SK-N-SH treated with all-trans-retinoic acid at 6 μM for 48 hours (cell line): ENCODE measurements around the gene FTH1.

Source experiments
- ATAC-seq: fragments of 200-7000 bp; cut with Tn5 transposase; 3 replicates; pipeline ENCODE4 v1.9.1; 2020; ENCODE audit warnings: mild to moderate bottlenecking, moderate library complexity
- ARNTL ChIP-seq: fragments of 450-650 bp; formaldehyde crosslinking; IDR thresholded peaks from 2 replicates; pipeline ENCODE4 v1.5.0; 2020; ENCODE audit warnings: low read depth, mild to moderate bottlenecking, moderate library complexity, borderline replicate concordance
- BACH2 ChIP-seq: fragments of 250-450 bp; sonication (Bioruptor Pico); IDR thresholded peaks from 2 replicates; pipeline ENCODE4 v1.9.0; 2021; ENCODE audit warnings: mild to moderate bottlenecking, borderline replicate concordance
- CSDC2 ChIP-seq: fragments of 250-450 bp; sonication (Bioruptor Pico); IDR thresholded peaks from 2 replicates; pipeline ENCODE4 v1.5.0; 2020; ENCODE audit warnings: mild to moderate bottlenecking, moderate library complexity
- ESRRG ChIP-seq: fragments of 250-450 bp; sonication (Bioruptor Pico); IDR thresholded peaks from 2 replicates; pipeline ENCODE4 v1.6.1; 2021; ENCODE audit warnings: mild to moderate bottlenecking
- GLIS3 ChIP-seq: fragments of 250-450 bp; sonication (Bioruptor Pico); IDR thresholded peaks from 2 replicates; pipeline ENCODE4 v1.5.0; 2020; ENCODE audit warnings: mild to moderate bottlenecking, moderate library complexity
- ISL1 ChIP-seq: fragments of 250-450 bp; sonication (Bioruptor Pico); IDR thresholded peaks from 2 replicates; pipeline ENCODE4 v2.1.2; 2022; ENCODE audit warnings: mild to moderate bottlenecking, moderate library complexity
- OSR1 ChIP-seq: fragments of 250-450 bp; sonication (Bioruptor Pico); IDR thresholded peaks from 2 replicates; pipeline ENCODE4 v1.8.0; 2022; ENCODE audit warnings: moderate library complexity, mild to moderate bottlenecking, inconsistent platforms
- PPARA ChIP-seq: fragments of 250-450 bp; sonication (Bioruptor Pico); IDR thresholded peaks from 2 replicates; pipeline ENCODE4 v1.5.0; 2020; ENCODE audit warnings: mild to moderate bottlenecking, borderline replicate concordance
- RARB ChIP-seq: fragments of 250-450 bp; sonication (Bioruptor Pico); IDR thresholded peaks from 2 replicates; pipeline ENCODE4 v1.8.0; 2021; ENCODE audit warnings: mild to moderate bottlenecking, moderate library complexity
- SNAI2 ChIP-seq: fragments of 250-450 bp; sonication (Bioruptor Pico); IDR thresholded peaks from 2 replicates; pipeline ENCODE4 v1.5.0; 2020; ENCODE audit warnings: mild to moderate bottlenecking, moderate library complexity
- TCF4 ChIP-seq: fragments of 250-450 bp; sonication (Bioruptor Pico); IDR thresholded peaks from 2 replicates; pipeline ENCODE4 v1.8.0; 2021; ENCODE audit warnings: mild to moderate bottlenecking, moderate library complexity, borderline replicate concordance
- TOX ChIP-seq: fragments of 250-450 bp; sonication (Bioruptor Pico); IDR thresholded peaks from 2 replicates; pipeline ENCODE4 v1.8.0; 2021; ENCODE audit warnings: mild to moderate bottlenecking, moderate library complexity, borderline replicate concordance
- ZC3H10 ChIP-seq: fragments of 250-450 bp; sonication (Bioruptor Pico); IDR thresholded peaks from 2 replicates; pipeline ENCODE4 v1.5.1; 2021; ENCODE audit warnings: mild to moderate bottlenecking, moderate library complexity
- ZFP3 ChIP-seq: fragments of 250-450 bp; sonication (Bioruptor Pico); IDR thresholded peaks from 2 replicates; pipeline ENCODE4 v1.5.0; 2020; ENCODE audit warnings: mild to moderate bottlenecking, moderate library complexity
- ZFP30 ChIP-seq: fragments of 450-650 bp; formaldehyde crosslinking; IDR thresholded peaks from 2 replicates; pipeline ENCODE4 v1.5.0; 2022; ENCODE audit warnings: mild to moderate bottlenecking, moderate library complexity
- ZNF565 ChIP-seq: fragments of 450-650 bp; formaldehyde crosslinking; conservative IDR thresholded peaks from 2 replicates; pipeline ENCODE4 v1.5.0; 2020; ENCODE audit warnings: low read depth, mild to moderate bottlenecking, moderate library complexity
- ZNF70 ChIP-seq: fragments of 450-650 bp; formaldehyde crosslinking; IDR thresholded peaks from 2 replicates; pipeline ENCODE4 v1.5.0; 2020; ENCODE audit warnings: mild to moderate bottlenecking, moderate library complexity
- ZNF8 ChIP-seq: fragments of 450-650 bp; formaldehyde crosslinking; IDR thresholded peaks from 2 replicates; pipeline ENCODE4 v1.5.0; 2020; ENCODE audit warnings: mild to moderate bottlenecking, moderate library complexity
- TF ChIP-seq, protein P1 (sequence below): fragments of 250-450 bp; sonication (Bioruptor Pico); IDR thresholded peaks from 2 replicates; pipeline ENCODE4 v1.8.0; 2020; ENCODE audit warnings: mild to moderate bottlenecking, moderate library complexity, borderline replicate concordance
- TF ChIP-seq, protein P2 (sequence below): fragments of 250-450 bp; sonication (Bioruptor Pico); IDR thresholded peaks from 2 replicates; pipeline ENCODE4 v1.5.1; 2020; ENCODE audit warnings: low read depth, mild to moderate bottlenecking, moderate library complexity
- TF ChIP-seq, protein P3 (sequence below): fragments of 250-450 bp; sonication (Bioruptor Pico); IDR thresholded peaks from 2 replicates; pipeline ENCODE4 v1.5.1; 2021; ENCODE audit warnings: mild to moderate bottlenecking, moderate library complexity
- TF ChIP-seq, protein P4 (sequence below): fragments of 250-450 bp; sonication (Bioruptor Pico); IDR thresholded peaks from 2 replicates; pipeline ENCODE4 v1.8.0; 2021; ENCODE audit warnings: low read depth, mild to moderate bottlenecking, moderate library complexity, borderline replicate concordance
- TF ChIP-seq, protein P5 (sequence below): fragments of 250-450 bp; sonication (Bioruptor Pico); IDR thresholded peaks from 2 replicates; pipeline ENCODE4 v1.5.0; 2020; ENCODE audit warnings: mild to moderate bottlenecking, moderate library complexity

FTH1 gene

DNA sequence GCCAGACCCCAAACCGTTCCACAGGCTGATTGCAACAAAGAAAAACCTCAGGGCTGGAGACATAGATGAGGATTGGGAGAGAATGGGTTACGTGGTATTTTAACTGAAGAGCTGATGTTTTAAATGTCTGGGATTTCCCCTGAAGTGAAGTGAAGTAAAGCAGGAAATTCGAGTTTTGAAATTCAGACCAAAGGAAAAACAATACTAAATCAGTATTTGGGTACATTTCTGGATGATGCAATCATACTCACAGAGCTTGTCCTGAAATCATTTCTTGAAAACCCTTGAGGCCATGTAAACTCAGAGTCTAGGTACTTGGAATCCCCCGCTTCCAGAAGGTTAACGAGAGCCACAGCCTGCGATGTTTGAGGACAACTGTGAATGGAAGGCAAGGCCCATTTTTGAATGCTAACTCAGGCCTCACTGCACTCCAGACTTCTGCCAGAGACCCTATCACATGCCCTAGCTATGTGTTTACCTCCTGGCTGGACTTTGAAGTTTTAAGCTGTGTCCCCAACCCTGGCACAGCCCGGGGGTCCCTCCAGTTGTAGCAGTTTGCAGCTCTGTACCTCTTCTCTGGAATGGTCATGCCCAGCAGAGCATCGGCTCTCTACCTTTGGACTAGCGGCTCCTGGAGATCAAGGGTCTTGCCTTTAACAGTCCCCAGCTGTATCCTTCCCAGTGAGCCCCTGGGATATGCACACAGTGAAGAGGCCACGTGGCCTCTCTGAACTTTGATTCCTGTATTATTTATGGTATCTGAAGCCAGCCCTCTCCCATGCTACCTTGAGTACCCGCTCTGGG lies 5.4 kb upstream of the FTH1 start:
- TF ChIP-seq TCF4 (CRISPR knock-in tag): no peak
- TF ChIP-seq, protein P1, sequence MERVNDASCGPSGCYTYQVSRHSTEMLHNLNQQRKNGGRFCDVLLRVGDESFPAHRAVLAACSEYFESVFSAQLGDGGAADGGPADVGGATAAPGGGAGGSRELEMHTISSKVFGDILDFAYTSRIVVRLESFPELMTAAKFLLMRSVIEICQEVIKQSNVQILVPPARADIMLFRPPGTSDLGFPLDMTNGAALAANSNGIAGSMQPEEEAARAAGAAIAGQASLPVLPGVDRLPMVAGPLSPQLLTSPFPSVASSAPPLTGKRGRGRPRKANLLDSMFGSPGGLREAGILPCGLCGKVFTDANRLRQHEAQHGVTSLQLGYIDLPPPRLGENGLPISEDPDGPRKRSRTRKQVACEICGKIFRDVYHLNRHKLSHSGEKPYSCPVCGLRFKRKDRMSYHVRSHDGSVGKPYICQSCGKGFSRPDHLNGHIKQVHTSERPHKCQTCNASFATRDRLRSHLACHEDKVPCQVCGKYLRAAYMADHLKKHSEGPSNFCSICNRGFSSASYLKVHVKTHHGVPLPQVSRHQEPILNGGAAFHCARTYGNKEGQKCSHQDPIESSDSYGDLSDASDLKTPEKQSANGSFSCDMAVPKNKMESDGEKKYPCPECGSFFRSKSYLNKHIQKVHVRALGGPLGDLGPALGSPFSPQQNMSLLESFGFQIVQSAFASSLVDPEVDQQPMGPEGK (CRISPR knock-in tag): 0 out of 2 replicates have a peak, but pooled peaks have one; percentile 5
- TF ChIP-seq, all 23 proteins: peak for 1
- no peak for ATAC-seq

DNA sequence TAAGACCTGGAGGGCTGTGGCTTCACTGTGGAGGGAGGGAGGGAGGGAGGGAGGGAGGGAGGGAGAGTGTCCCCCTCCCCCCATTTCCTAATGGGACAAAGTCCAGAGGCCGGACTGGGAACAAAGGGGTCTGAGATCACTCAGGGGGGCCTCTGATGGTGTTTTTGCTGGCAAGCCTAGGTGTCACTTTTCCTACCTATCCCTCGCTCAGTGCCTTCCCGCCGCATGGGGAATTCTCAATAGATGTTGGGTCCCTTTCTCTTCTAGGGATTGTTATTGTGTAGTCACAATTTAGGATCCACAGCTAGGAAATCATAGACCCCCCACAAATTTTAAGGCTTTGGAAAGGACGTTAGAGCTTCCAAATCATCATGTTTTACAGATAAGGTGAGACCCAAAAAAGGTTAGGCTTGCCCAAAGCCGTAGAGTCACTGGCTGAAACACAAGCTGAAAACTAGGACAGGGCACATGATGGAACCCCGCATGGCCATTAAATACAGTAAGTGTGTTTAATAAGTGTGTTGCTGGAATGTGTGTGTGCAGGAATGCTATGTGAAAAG lies 4.8 kb upstream of the FTH1 start:
- TF ChIP-seq ZNF70 (CRISPR knock-in tag): no peak
- no peak for TF ChIP-seq ZNF565 (CRISPR knock-in tag)
- TF ChIP-seq SNAI2 (CRISPR knock-in tag): 0 out of 2 replicates have a peak, but pooled peaks have one; percentile 33
- TF ChIP-seq ZFP3 (CRISPR knock-in tag): no peak
- TF ChIP-seq TCF4 (CRISPR knock-in tag): no peak
- no peak for TF ChIP-seq OSR1
- no peak for TF ChIP-seq ZNF8 (CRISPR knock-in tag)
- no peak for TF ChIP-seq GLIS3 (CRISPR knock-in tag)
- no peak for TF ChIP-seq ZC3H10
- 0 out of 2 replicates have a peak, but pooled peaks have one; percentile 9 for TF ChIP-seq ISL1
- TF ChIP-seq, protein P2, sequence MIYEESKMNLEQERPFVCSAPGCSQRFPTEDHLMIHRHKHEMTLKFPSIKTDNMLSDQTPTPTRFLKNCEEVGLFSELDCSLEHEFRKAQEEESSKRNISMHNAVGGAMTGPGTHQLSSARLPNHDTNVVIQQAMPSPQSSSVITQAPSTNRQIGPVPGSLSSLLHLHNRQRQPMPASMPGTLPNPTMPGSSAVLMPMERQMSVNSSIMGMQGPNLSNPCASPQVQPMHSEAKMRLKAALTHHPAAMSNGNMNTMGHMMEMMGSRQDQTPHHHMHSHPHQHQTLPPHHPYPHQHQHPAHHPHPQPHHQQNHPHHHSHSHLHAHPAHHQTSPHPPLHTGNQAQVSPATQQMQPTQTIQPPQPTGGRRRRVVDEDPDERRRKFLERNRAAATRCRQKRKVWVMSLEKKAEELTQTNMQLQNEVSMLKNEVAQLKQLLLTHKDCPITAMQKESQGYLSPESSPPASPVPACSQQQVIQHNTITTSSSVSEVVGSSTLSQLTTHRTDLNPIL (CRISPR knock-in tag): no peak
- TF ChIP-seq ARNTL (CRISPR knock-in tag): no peak
- no peak for TF ChIP-seq ESRRG (CRISPR knock-in tag)
- TF ChIP-seq, protein P3, sequence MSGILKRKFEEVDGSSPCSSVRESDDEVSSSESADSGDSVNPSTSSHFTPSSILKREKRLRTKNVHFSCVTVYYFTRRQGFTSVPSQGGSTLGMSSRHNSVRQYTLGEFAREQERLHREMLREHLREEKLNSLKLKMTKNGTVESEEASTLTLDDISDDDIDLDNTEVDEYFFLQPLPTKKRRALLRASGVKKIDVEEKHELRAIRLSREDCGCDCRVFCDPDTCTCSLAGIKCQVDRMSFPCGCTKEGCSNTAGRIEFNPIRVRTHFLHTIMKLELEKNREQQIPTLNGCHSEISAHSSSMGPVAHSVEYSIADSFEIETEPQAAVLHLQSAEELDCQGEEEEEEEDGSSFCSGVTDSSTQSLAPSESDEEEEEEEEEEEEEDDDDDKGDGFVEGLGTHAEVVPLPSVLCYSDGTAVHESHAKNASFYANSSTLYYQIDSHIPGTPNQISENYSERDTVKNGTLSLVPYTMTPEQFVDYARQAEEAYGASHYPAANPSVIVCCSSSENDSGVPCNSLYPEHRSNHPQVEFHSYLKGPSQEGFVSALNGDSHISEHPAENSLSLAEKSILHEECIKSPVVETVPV (CRISPR knock-in tag): no peak
- no peak for TF ChIP-seq PPARA
- no peak for TF ChIP-seq CSDC2
- TF ChIP-seq, protein P1 (CRISPR knock-in tag): 0 out of 2 replicates have a peak, but pooled peaks have one; percentile 10
- no peak for TF ChIP-seq ZFP30 (CRISPR knock-in tag)
- TF ChIP-seq, protein P4, sequence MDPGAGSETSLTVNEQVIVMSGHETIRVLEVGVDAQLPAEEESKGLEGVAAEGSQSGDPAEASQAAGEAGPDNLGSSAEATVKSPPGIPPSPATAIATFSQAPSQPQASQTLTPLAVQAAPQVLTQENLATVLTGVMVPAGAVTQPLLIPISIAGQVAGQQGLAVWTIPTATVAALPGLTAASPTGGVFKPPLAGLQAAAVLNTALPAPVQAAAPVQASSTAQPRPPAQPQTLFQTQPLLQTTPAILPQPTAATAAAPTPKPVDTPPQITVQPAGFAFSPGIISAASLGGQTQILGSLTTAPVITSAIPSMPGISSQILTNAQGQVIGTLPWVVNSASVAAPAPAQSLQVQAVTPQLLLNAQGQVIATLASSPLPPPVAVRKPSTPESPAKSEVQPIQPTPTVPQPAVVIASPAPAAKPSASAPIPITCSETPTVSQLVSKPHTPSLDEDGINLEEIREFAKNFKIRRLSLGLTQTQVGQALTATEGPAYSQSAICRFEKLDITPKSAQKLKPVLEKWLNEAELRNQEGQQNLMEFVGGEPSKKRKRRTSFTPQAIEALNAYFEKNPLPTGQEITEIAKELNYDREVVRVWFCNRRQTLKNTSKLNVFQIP (CRISPR knock-in tag): no peak
- TF ChIP-seq, protein P5, sequence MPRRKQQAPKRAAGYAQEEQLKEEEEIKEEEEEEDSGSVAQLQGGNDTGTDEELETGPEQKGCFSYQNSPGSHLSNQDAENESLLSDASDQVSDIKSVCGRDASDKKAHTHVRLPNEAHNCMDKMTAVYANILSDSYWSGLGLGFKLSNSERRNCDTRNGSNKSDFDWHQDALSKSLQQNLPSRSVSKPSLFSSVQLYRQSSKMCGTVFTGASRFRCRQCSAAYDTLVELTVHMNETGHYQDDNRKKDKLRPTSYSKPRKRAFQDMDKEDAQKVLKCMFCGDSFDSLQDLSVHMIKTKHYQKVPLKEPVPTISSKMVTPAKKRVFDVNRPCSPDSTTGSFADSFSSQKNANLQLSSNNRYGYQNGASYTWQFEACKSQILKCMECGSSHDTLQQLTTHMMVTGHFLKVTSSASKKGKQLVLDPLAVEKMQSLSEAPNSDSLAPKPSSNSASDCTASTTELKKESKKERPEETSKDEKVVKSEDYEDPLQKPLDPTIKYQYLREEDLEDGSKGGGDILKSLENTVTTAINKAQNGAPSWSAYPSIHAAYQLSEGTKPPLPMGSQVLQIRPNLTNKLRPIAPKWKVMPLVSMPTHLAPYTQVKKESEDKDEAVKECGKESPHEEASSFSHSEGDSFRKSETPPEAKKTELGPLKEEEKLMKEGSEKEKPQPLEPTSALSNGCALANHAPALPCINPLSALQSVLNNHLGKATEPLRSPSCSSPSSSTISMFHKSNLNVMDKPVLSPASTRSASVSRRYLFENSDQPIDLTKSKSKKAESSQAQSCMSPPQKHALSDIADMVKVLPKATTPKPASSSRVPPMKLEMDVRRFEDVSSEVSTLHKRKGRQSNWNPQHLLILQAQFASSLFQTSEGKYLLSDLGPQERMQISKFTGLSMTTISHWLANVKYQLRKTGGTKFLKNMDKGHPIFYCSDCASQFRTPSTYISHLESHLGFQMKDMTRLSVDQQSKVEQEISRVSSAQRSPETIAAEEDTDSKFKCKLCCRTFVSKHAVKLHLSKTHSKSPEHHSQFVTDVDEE (CRISPR knock-in tag): no peak
- no peak for TF ChIP-seq TOX
- no peak for TF ChIP-seq BACH2 (CRISPR knock-in tag)
- TF ChIP-seq RARB (CRISPR knock-in tag): no peak
- TF ChIP-seq, all 23 proteins: peak for 3
- ATAC-seq: no peak
